ENCODE measurements around the gene RABAC1. TPM values are rescaled to one million over a fixed set of nuclear protein-coding genes. Genes with fewer than 3 reads are reported as not detected.

The RABAC1 gene
- total RNA-seq, 3 donors from 2014 or later (not counting 1 experiment from before 2014, with no cell fraction given): 76.8 to 100.0 (median 78.4) TPM

DNA sequence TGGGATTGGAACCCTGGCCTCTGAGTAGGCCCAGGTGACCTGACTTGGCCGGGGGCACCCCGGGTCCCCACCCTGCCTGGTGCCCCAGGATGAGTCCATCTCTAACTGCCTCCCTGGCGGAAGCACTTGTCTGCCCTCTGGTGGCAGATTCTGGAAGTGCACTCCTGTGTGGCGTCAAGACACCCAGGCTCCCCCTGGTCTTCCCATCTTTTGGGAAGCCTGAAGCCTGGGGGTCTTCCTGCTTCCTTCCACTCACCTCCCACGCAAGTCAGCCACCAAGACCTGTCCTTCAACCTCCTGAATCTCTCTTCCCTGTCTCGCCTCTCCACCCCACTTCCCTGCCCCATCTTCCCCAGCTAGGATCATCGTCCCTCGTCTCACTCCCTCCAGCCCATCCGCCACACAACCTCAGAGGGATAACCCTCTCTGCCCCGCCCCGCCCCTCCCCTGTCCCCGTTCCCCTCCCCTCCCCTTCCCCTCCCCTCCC is 7.4 kb downstream of the RABAC1 start:
- peaks cover 18 to 24% of the 10 kb centered on the region in 2 donors for H3K4me1 Mint-ChIP-seq
- no peaks in the 10 kb centered on the region for H3K9me3 Mint-ChIP-seq
- Histone ChIP-seq H3K27ac (ENCODE audit: low read length) (no peak overlapping the region), H3K4me1 (ENCODE audit: control insufficient read depth, insufficient read depth, low read length) (peaks cover 21% of the 10 kb centered on the region), H3K9me3 (ENCODE audit: control insufficient read depth, insufficient read depth, low read length) (no peaks in the 10 kb centered on the region), H3K4me3 (ENCODE audit: low read length) (no peak overlapping the region), H3K27me3 (ENCODE audit: control insufficient read depth, insufficient read depth, low read length) (no peaks in the 10 kb centered on the region), H3K36me3 (ENCODE audit: control insufficient read depth, insufficient read depth, low read length) (peaks cover 3% of the 10 kb centered on the region)
- peak; percentile 99 for TF ChIP-seq CTCF (IDR thresholded peaks at IDR 0.05)
- ATAC-seq: peak; percentile 88 to 96 (median 95)
- no peaks in the 10 kb centered on the region for H3K27me3 Mint-ChIP-seq (ENCODE audit: low read depth in 2 of 2)
- H3K36me3 Mint-ChIP-seq: no peaks in the 10 kb centered on the region
- peak; percentile 89 to 93 for DNase-seq
- intact Hi-C loops (cut with micrococcal nuclease): loop anchor here (1.0 to 5.0 kb wide), 3 partner anchors 78 to 159 kb away; no protein-coding TSS in a partner anchor
- peak overlapping the region; percentile 9 for H3K4me3 Mint-ChIP-seq
- peak overlapping the region in 1 of 2 donors; percentile 81 for H3K27ac Mint-ChIP-seq
- WGBS (ENCODE audit: insufficient coverage): 7% methylated on average over 8 of the region's 12 CpGs

GRCh38 chr19:41947091-41947490 is 12.0 kb downstream of the RABAC1 start:
- H3K4me1 ChIP-seq (ENCODE audit: control insufficient read depth, insufficient read depth, low read length): peaks cover 52% of the 10 kb centered on the region
- no peak overlapping the region for H3K4me3 ChIP-seq (ENCODE audit: low read length)
- WGBS (ENCODE audit: insufficient coverage): 87% methylated on average over 3 of the region's 3 CpGs
- H3K27ac ChIP-seq (ENCODE audit: low read length): peak overlapping the region; percentile 81
- peaks cover 6 to 7% of the 10 kb centered on the region in 2 donors for H3K27me3 Mint-ChIP-seq (ENCODE audit: low read depth in 2 of 2)
- H3K36me3 Mint-ChIP-seq: no peaks in the 10 kb centered on the region
- H3K27me3 ChIP-seq (ENCODE audit: control insufficient read depth, insufficient read depth, low read length): no peaks in the 10 kb centered on the region
- TF ChIP-seq CTCF (IDR thresholded peaks at IDR 0.05): no peak
- ATAC-seq (no peak), DNase-seq (peak in 1 of 2 donors; percentile 48)
- peaks cover 42 to 57% of the 10 kb centered on the region in 2 donors for H3K4me1 Mint-ChIP-seq
- H3K27ac Mint-ChIP-seq: peak overlapping the region; percentile 87 to 97
- no peaks in the 10 kb centered on the region for H3K9me3 ChIP-seq (ENCODE audit: control insufficient read depth, insufficient read depth, low read length)
- H3K9me3 Mint-ChIP-seq: no peaks in the 10 kb centered on the region
- intact Hi-C loops (cut with micrococcal nuclease): no loop called here
- H3K4me3 Mint-ChIP-seq: peak overlapping the region; percentile 72
- no peaks in the 10 kb centered on the region for H3K36me3 ChIP-seq (ENCODE audit: control insufficient read depth, insufficient read depth, low read length)

GRCh38 chr19:41945135-41945766 is 13.9 kb downstream of the RABAC1 start:
- no peak for TF ChIP-seq CTCF (IDR thresholded peaks at IDR 0.05)
- H3K36me3 Mint-ChIP-seq: no peaks in the 10 kb centered on the region
- 2% methylated on average over 8 of the region's 8 CpGs for WGBS (ENCODE audit: insufficient coverage)
- H3K9me3 Mint-ChIP-seq: no peaks in the 10 kb centered on the region
- ATAC-seq: peak; percentile 79 to 92 (median 90)
- H3K27me3 Mint-ChIP-seq (ENCODE audit: low read depth in 2 of 2): peaks cover 14 to 17% of the 10 kb centered on the region in 2 donors
- H3K4me1 Mint-ChIP-seq: peaks cover 44 to 64% of the 10 kb centered on the region in 2 donors
- peak; percentile 88 to 95 for DNase-seq
- no peaks in the 10 kb centered on the region for H3K36me3 ChIP-seq (ENCODE audit: control insufficient read depth, insufficient read depth, low read length)
- H3K9me3 ChIP-seq (ENCODE audit: control insufficient read depth, insufficient read depth, low read length): no peaks in the 10 kb centered on the region
- peaks cover 7% of the 10 kb centered on the region for H3K27me3 ChIP-seq (ENCODE audit: control insufficient read depth, insufficient read depth, low read length)
- H3K27ac ChIP-seq (ENCODE audit: low read length): peak overlapping the region; percentile 81
- no peak overlapping the region for H3K4me3 ChIP-seq (ENCODE audit: low read length)
- H3K4me1 ChIP-seq (ENCODE audit: control insufficient read depth, insufficient read depth, low read length): peaks cover 55% of the 10 kb centered on the region
- intact Hi-C loops (cut with micrococcal nuclease): loop anchor here (1.0 kb wide), 3 partner anchors 9 to 70 kb away; no protein-coding TSS in a partner anchor
- peak overlapping the region; percentile 93 to 97 for H3K27ac Mint-ChIP-seq
- peak overlapping the region; percentile 72 for H3K4me3 Mint-ChIP-seq
